Mesothelial cell of epicardium (in vitro differentiated cells): Measurements from ENCODE around the gene FAM229B. TPM values are rescaled to one million over a fixed set of nuclear protein-coding genes. Genes with fewer than 3 reads are reported as not detected.

ENCODE experiments used
- DNase-seq, 2 experiments: peaks; one replicate each; pipeline ENCODE4 v3.0.0; 2021; ENCODE audit warnings: low spot score in 2 of 2; ENCODE audit not compliant: unreplicated experiment in 2 of 2
- H3K27ac Mint-ChIP-seq: 2 replicates; pipeline ENCODE4 v1.8.0; 2021; ENCODE audit warnings: mixed read lengths
- H3K27me3 Mint-ChIP-seq: 2 replicates; pipeline ENCODE4 v1.8.0; 2021; ENCODE audit warnings: low read depth, mixed read lengths
- H3K36me3 Mint-ChIP-seq: 2 replicates; pipeline ENCODE4 v1.8.0; 2021; ENCODE audit warnings: mixed read lengths
- H3K4me1 Mint-ChIP-seq: 2 replicates; pipeline ENCODE4 v1.8.0; 2021; ENCODE audit warnings: mixed read lengths
- H3K4me3 Mint-ChIP-seq: 2 replicates; pipeline ENCODE4 v1.8.0; 2021; ENCODE audit warnings: mild to moderate bottlenecking, moderate library complexity, mixed read lengths
- H3K9me3 Mint-ChIP-seq: 2 replicates; pipeline ENCODE4 v1.8.0; 2021; ENCODE audit warnings: mixed read lengths
- total RNA-seq: library from RNA; stranded (reverse); gene quantifications from 3 replicates; pipeline ENCODE4 v1.2.1, GENCODE V29; 2021
- TF ChIP-seq, protein P1 (sequence below): fragments of 200-600 bp; sonication (generic); IDR thresholded peaks from one replicate; pipeline ENCODE4 v1.5.0; 2021; ENCODE audit warnings: antibody characterized with exemption; ENCODE audit not compliant: unreplicated experiment

Gene FAM229B
- total RNA-seq, 1 donor from 2014 or later, result 23.6 TPM

DNA sequence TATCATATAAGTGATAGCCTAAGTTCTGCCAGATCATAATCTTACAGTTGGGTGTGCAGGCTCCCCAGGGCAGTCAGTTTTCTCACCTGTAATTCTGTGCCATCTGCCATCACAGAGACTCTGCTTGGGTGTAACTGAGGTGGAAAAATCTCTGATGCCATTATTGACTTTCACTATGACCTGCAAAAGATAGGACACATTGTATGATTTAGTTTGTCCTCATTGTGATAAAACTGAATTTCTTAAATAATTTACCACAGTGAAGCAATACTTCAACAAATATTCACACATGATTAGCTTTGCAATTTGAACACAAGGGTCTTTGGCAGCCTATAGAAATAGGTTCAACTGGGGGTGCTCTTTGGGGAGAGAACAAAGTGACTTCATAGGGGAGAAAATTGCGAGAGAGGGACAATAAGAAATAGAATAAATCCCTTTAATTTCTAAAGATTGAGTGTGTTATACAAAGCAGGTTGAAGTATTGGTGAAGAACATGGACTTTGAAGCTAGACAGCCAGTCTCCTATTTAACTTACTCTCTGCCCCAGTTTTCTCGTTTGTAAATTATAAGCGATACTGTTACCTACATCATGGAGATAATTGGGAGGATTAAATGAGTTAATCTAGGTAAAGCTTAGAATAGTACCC lies 27.3 kb downstream of the FAM229B start:
- H3K27me3 Mint-ChIP-seq, result no peaks in the 10 kb centered on the region
- no peak for DNase-seq
- no peaks in the 10 kb centered on the region for H3K4me1 Mint-ChIP-seq

GRCh38 chr6:112116221-112116620 lies 28.8 kb downstream of the FAM229B start:
- TF ChIP-seq, protein P1, sequence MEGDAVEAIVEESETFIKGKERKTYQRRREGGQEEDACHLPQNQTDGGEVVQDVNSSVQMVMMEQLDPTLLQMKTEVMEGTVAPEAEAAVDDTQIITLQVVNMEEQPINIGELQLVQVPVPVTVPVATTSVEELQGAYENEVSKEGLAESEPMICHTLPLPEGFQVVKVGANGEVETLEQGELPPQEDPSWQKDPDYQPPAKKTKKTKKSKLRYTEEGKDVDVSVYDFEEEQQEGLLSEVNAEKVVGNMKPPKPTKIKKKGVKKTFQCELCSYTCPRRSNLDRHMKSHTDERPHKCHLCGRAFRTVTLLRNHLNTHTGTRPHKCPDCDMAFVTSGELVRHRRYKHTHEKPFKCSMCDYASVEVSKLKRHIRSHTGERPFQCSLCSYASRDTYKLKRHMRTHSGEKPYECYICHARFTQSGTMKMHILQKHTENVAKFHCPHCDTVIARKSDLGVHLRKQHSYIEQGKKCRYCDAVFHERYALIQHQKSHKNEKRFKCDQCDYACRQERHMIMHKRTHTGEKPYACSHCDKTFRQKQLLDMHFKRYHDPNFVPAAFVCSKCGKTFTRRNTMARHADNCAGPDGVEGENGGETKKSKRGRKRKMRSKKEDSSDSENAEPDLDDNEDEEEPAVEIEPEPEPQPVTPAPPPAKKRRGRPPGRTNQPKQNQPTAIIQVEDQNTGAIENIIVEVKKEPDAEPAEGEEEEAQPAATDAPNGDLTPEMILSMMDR, result no peak
- peaks cover 6% of the 10 kb centered on the region for H3K36me3 Mint-ChIP-seq
- no peak overlapping the region for H3K4me3 Mint-ChIP-seq
- DNase-seq, result no peak
- no peak overlapping the region for H3K27ac Mint-ChIP-seq
- H3K27me3 Mint-ChIP-seq, result no peaks in the 10 kb centered on the region
- H3K4me1 Mint-ChIP-seq, result no peaks in the 10 kb centered on the region
- H3K9me3 Mint-ChIP-seq, result no peaks in the 10 kb centered on the region

More for the DNA sequence above, 27.3 kb downstream of the FAM229B start:
- H3K4me3 Mint-ChIP-seq, result no peak overlapping the region
- peaks cover under 1% of the 10 kb centered on the region for H3K36me3 Mint-ChIP-seq
- no peaks in the 10 kb centered on the region for H3K9me3 Mint-ChIP-seq
- TF ChIP-seq, protein P1, result no peak
- no peak overlapping the region for H3K27ac Mint-ChIP-seq

GRCh38 chr6:112117554-112117953 lies 30.2 kb downstream of the FAM229B start:
- no peak for DNase-seq
- Mint-ChIP-seq H3K4me3 (no peak overlapping the region), H3K27me3 (no peaks in the 10 kb centered on the region), H3K9me3 (no peaks in the 10 kb centered on the region), H3K36me3 (peaks cover 6% of the 10 kb centered on the region), H3K4me1 (no peaks in the 10 kb centered on the region), H3K27ac (no peak overlapping the region)
- TF ChIP-seq, protein P1, result no peak

DNA sequence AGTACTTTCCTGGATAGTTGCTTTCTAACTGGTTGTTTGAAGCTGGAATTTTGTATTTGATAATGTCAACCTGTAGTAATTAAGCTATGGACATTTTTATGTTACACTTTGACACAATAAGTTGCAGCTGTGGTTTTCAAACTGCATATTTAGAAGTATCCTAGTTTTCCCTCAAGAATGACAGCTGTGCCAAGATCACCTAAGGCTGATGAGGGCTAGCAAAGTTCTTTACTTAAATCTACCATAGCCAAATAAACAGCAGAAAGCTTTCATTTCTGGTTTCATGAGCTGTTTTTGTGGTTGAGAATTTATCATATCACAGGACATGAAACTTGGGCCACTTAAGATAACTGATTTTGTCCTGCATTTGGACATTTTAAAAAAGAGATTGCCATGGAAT lies 30.6 kb downstream of the FAM229B start:
- H3K27ac Mint-ChIP-seq, result no peak overlapping the region
- no peaks in the 10 kb centered on the region for H3K9me3 Mint-ChIP-seq
- H3K4me3 Mint-ChIP-seq, result no peak overlapping the region
- peaks cover 6% of the 10 kb centered on the region for H3K36me3 Mint-ChIP-seq
- no peak for DNase-seq
- no peaks in the 10 kb centered on the region for H3K27me3 Mint-ChIP-seq
- TF ChIP-seq, protein P1, result no peak
- H3K4me1 Mint-ChIP-seq, result no peaks in the 10 kb centered on the region

- Mint-ChIP-seq H3K36me3 (peaks cover 12% of the 10 kb centered on the region), H3K9me3 (no peaks in the 10 kb centered on the region), H3K4me1 (no peaks in the 10 kb centered on the region), H3K27me3 (no peaks in the 10 kb centered on the region), H3K27ac (no peak overlapping the region), H3K4me3 (no peak overlapping the region)
- no peak for DNase-seq
- TF ChIP-seq, protein P1, result no peak
These were observed 35.4 kb downstream of the FAM229B start for GRCh38 chr6:112122756-112123155.
